Activated CD8-positive, alpha-beta memory T cell treated with anti-CD3 and anti-CD28 coated beads, Interleukin-2, amount 50 U/mL, for 1 hour (primary cell): Measurements from ENCODE around the gene CENPO.
"Not testable (repeated sequence)": the region's sequence is repeated elsewhere in the genome, so short reads cannot be mapped to it uniquely, and the experiment has no call there.

Experiments used
- DNase-seq: peaks from one replicate; pipeline ENCODE4 v3.0.0-alpha.2; 2020; ENCODE audit errors: extremely low read depth

CENPO gene

DNA sequence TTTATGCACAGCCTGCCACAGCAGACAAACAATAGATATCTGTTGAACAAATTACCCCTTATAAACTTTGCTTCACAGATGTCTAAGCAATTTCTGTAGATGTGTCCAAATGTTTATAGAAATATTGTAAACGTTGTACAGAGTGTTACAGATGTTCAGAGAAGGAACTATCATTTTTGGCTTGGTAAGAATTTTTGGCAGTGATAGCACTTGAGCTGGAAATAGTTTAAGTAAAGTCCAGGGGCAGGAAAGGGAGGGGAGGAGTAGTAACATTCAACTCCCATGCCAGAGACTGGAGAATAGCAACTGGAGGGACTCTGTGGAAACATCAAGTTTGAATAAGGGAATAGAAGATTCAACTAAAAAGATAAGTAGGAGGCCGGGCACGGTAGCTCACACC lies 4.4 kb upstream of the CENPO start:
- DNase-seq = no peak

DNA sequence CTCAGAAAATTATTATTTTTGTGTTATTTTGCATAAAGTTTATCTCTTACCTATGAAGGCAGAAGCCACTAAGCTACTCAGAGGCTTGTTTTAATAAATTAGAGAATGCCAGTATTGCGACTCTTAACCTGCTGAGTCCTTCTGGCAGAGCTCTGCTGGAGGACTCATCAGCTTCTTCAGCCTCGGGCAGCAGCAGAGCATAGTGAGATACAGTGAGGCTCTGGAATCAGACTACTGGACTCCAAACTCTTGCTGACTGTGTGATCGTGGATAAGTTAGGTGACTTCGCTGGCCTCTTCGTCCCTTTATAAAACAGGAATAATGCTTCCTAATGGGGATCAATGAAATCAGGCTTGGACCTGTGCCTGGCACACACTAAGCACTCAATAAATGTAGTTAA lies 1.8 kb upstream of the CENPO start:
- no peak for DNase-seq

DNA sequence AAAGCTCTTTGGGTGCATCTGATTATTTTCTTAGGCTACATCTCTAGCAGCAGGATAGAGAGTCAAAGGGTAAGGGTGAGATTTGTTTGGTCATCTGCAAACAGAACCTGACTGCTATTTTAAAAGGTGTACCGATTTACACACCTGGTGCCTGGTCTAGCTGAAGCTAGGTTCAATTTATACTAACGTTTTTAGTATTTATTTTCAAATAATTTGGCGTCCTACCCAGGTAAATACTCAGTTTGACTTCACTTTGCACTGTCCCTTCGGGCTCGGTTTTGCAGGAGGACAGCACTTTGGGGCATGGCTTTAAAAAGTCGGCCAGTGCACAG lies 717 bp upstream of the CENPO start:
- no peak for DNase-seq

DNA sequence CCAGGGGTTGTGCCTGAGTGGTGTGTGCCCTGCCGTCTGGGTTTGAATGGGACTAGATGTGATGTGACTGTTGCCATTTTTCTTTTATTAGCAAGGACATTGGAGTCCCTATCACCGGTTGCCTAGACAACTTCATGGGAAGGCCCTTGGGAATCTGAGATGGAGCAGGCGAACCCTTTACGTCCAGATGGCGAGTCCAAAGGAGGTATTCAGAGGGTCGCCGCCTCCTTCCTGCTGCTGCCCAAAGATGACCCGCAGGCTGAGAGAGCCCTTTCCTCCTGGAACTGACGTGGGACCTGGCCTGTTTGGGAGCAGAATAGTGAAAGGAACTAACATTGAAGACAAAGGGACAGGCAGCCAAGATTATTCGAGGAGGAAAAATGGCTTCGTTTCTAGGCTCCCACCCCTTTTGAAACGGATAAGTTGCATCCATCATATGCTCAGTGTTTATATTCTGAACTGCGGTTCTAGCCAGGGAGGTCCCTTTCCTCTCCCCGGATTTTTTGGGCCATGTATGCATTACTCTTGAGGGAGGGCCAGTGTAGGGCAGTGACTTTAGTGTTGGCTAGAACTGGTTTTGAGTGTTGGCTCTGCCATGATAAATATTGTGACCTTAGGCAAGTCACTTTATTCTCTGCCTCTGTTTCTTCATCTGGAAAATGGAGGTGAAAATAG lies 673 bp downstream of the CENPO start:
- no peak for DNase-seq

DNA sequence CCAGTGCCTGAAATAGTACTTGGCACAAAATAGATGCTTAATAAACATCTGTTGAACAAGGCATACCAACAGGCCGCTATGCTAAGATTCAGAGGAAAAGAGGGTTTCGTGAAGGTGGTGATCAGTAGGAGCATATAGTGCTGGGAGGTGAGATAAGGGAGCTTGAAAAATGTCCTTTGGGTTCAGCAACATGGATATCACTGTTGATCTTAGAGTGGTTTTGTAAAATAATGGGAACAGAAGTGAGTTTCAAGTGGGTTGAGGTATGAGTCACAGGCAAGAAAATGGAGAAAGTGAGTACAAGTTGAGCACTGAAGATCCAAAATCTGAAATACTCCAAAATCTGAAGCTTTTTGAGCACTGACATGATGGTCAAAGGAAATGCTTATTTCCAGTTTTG lies 4.4 kb downstream of the CENPO start:
- no peak for DNase-seq

DNA sequence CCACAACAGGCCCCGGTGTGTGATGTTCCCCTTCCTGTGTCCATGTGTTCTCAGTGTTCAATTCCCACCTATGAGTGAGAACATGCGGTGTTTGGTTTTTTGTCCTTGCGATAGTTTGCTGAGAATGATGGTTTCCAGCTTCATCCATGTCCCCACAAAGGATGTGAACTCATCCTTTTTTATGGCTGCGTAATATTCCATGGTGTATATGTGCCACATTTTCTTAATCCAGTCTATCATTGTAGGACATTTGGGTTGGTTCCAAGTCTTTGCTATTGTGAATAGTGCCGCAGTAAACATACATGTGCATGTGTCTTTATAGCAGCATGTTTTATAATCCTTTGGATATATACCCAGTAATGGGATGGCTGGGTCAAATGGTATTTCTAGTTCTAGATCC lies 7.3 kb downstream of the CENPO start:
- DNase-seq = not testable (repeated sequence)

DNA sequence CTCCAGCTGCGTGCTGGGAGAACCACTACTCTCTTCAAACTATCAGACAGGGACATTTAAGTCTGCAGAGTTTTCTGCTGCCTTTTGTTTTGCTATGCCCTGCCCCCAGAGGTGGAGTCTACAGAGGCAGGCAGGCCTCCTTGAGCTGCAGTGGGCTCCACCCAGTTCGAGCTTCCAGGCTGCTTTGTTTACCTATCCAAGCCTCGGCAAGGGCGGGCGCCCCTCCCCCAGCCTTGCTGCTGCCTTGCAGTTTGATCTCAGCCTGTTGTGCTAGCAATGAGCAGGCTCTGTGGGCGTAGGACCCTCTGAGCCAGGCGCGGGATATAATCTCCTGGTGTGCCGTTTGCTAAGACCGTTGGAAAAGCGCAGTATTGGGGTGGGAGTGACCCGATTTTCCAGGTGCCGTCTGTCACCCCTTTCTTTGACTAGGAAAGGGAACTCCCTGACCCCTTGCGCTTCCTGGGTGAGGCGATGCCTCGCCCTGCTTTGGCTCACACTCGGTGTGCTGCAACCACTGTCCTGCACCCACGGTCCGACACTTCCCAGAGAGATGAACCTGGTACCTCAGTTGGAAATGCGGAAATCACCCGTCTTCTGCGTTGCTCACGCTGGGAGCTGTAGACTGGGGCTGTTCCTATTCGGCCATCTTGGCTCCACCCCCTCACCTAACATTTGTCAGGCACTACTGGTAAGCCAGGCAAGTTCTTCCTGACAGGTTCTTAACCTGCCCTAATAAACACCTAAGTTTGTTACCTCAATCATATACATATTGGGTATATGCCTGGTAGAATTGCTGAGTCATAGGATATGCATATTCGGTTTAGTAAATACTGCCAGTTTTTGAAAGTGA lies 12.8 kb downstream of the CENPO start:
- not testable (repeated sequence) for DNase-seq

DNA sequence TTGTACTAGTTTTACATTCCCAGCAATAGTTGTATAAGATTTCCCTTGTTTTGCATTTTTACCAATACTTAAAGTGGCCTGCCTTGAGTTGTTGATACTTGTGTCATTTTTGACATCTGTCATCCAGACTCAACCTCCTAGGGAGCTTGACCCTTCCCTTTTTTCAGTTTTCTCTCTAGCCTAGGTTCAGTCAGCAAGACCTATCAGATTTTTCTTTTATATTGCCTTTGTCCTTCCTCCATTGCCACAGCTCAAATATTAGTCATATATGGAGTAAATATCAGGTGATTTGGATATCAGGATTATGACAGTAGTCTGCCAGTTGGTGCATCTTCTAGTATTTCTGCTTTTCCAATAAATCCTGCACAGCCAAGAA lies 13.4 kb downstream of the CENPO start:
- DNase-seq = no peak

DNA sequence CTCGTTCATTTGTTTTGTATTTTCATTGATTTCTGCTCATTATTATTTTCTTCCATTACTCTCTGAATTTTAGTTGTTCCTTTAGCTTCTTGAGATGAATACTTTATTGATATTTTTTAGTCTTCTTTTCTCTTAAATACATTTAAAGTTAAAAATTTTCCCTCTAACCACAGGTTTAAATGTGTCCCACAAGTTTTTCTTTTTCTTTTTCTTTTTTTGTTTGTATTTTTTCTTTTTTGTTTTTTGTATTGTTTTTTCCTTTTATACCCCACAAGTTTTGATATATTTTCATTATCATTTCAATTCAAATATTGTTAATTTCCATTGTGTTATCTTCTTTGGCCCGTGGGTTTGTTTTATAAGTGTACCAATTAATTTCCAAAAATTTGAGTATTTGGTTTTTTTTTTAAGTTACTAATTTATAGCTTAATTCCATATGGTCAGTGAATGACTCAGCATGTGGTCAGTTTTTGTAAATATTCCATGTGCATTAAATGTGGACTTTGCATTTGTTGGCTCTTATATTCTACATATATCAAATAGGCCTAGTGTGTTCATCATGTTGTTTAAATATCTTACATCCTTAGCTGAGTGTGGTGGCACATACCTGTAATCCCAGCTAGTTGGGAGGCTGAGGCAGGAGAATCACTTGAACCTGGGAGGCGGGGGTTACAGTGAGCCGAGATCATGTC lies 16.2 kb downstream of the CENPO start:
- DNase-seq = no peak

DNA sequence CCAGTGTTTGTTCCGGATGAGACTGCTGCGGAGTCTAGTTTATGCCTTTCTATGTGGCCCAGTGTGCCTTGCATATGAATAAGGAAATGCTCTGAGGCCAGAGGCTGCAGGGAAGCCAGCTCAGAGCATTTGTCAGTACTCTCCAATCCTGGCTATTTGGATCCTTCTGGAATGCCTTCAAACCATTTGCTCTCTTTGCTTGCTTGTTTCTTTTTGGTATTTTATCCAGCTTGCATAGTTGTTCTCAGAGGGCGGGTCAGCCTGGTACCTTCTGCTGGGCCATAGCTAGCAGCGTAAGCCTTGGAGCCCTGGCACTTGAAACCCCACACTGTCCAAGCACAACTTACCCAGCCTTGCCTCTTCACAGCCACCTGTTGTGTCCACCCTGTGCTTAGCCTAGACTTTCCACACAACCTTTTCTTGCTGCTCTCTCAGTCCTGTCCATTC lies 20.5 kb downstream of the CENPO start:
- DNase-seq = no peak

DNA sequence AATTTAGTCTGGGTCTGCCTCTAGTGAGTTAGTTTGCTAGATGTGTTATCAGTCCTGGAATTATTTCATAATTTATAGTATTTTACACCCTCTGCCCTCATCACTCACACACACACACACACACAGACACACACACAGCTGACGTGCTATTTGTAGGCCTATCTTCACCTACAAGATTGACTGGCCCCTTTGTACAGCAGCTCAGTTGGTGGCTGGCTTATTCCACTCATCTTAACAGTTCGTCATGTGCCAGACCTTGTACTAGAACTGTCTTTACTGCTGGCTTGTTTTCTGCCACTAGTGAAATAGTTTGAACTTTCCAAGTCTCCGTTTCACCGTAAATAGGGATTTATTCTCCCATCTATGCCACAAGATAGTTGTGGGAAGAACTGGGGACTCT lies 21.3 kb downstream of the CENPO start:
- DNase-seq = no peak

DNA sequence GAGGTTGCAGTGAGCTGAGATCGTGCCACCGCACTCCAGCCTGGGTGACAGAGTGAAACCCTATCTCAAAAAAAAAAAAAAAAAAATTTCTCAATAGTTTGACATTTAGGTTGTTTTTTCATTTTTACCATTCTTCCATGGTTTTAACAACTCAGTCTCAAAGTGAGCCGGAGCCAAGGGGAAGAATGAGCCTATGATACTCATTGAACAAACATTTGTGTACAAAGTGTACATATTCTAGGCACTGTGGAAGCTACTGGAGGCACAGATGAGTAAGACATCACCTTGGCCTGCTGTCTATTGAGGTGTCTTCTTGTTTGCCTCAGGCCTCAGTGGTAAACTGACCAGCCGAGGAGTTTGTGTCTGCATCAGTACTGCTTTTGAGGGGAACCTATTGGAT lies 21.9 kb downstream of the CENPO start:
- DNase-seq = no peak

DNA sequence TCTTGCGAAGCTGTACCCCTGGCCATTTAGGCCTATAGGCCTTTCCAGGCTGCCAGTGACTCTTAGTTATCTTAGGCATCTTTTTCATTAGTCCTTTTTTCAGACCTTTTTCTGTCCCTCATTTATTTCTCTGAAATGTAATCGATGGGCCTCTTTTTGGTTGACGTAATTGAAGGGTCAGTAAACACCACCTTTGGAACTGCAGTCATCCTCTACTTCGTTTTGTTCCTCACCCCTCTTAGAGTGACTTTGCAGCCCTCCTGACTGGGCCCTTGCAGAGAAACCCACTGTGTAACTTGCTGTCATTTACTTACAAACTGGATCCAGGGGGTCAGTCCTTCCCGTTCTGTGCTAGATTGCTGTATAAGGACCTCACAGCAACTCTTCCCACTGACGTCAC lies 23.2 kb downstream of the CENPO start:
- DNase-seq = no peak

DNA sequence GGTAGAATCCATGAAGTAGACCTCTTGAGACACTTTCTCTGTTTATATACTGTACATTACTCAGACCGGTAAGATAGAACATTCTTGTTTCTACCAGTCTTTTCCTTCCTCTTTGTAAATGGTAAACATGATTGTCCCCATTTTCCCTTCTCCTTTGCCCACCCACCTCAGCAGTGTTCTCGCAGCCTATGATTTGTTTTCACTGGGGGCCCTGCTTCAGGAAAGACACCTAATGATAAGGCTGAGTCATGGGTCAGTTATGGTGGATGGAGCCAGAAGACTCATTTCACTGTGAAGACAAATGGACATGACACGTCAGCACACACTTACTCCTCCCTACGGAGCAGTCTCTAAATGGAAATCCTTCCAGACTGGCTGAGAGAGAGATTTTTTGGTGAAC lies 23.7 kb downstream of the CENPO start:
- DNase-seq = no peak

DNA sequence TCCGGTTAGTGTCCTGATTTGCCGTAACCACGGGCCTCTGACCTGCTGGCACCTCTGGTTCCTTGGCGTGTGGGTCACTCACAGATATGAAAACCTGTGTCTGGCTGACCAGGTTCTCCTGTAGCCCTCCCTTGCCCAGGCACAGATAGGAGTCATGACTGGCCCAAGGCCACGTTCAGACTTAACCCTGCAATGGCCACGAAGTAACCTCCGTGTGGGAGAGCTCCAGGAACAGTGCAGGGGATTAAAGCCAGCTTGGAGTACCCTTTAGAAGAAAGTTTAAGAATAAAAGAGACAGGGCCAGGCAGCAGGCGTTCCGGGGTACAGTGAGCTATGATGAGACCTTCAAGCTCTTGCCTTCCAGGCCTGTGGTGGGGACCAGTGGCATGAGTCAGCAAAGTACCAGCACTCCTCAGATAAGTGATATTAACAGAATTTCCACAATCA lies 25.5 kb downstream of the CENPO start:
- DNase-seq = no peak

DNA sequence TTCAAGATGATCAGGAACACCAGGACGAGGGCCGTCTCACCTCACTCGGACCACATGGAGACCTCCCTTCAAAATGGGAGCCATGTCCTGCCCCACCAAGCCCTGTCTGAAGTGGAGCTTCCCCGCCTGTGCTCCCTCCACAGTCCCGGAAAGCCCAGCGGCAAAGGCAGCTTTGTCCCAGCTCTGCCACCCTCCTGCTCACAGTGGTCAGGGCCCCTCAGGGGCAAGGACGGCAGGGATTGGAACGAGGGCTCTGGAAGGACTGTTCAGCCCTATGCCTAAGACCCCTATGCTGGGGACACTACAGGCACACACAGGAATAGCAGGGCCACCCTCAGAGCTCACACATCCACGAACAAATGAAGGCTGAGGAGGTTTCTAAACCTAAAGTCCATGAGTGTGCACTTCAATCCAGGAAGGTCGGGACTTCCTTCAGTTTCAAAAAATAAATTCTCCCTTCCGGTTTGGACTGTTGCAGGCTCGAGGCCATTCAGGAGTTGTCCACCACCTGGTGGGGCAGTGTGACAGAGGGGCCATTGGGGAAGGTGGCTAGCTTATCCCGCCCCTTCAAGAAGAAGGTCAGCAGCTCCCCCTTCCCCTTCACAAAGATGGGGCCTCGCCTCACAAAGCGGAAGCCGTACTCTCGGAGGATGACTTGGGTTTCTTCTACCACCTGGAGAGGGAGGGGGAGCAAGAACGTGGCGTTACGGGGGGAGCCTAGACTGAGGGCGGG lies 26.4 kb downstream of the CENPO start:
- DNase-seq = no peak

DNA sequence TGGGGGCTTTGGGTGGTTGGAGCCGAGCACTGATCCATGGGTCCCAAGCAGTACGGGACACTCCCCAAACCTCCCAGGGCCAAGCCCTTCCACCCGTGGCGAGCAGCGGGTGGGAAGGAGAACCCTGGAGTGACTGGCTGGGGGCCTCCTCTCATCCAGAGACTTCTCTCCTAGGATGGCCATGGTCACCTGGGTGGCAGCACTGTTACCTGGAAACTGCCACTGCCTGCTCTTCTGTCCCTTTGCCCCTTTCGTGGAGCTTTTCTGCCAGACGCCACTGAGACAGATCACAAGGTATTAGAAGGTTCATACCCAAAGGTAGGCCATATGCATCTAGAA lies 26.9 kb downstream of the CENPO start:
- DNase-seq = no peak

DNA sequence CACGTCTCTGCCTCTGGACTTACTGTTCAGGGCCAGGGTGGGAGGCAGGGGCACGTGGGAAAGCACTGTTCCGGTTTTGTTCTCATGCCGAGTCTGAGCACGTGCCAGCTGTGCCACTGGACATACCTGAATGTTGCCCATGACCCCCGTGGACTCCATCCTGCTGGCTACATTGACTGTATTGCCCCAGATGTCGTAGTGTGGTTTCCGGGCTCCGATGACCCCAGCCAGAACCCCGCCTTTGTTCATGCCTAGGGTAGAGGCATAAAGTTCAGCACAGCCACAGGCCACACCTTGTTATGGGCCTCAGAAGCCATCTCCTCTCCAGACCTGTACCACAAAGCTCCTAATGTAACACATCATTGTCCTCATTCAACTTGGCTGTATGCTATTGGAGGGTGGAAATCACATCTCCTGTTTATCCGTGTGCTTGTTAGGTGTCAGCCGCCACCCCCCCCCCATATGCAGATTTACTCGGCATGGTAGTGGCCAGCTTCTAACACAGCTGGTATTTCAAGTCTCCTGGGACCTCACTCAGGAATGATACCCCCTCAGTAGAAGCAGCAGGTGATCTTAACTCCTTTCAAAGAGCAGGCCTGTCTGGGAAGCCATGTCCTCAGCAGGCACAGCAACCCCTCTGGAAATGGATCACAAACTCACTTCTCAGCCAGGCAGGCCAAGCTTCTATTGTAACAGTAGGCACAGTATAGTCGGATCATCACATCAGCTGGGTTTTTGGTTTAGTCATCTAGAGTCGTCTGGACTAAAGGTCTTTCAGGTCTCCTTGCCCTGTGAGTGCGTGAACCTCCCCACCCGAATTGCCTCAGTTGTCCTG lies 27.6 kb downstream of the CENPO start:
- no peak for DNase-seq

DNA sequence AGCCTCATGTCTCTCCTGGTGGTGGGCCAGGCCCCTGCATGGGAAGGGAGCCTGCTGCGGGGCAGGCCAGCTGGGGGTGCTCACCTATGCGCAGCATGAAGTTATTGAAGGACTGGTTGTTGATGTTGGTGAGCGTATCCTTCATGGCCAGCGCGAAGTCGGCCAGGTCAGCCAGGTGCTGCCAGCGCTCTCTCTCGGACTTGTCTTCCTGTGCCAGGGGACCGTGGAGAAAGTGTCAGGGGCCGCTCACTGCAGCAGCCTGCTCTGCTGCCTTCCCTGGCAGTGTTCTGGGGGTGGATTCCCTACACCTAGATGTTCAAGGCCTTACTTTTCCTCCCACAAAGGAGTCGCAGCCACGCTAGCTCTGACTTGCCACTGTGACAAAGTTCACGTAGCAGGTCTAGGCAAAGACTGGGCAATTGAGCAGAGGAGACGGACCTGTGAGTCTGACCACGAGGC lies 28.2 kb downstream of the CENPO start:
- no peak for DNase-seq

DNA sequence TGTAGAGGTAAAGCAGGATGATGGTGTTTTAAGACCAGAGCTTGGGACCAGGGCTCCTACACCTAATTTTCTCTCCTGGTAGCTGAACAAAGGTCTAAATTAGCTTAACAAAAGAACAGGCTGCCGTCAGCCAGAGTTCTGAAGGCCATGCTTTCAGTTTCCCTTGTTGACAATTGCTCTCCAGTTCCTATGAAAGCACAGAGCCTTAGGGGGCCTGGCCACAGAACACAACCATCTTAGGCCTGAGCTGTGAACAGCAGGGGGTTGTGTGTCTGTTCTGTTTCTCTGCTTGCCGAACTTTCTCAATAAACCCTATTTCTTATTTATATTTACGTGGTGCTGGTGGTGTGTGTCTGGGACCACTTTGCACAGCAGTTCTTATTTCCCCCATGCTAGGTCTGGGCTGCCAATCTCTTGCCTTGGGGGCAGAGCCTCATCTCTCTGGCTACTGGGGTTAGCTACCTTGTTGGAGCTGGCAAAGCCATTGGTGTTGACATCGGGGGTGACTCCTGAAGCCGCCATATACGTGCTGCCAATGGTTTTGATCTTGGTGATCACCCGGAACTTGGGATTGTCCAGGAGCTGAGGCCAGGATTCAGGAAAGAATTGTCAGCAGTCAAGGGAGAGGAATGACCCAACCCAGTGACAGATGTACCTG lies 29.0 kb downstream of the CENPO start:
- no peak for DNase-seq

DNA sequence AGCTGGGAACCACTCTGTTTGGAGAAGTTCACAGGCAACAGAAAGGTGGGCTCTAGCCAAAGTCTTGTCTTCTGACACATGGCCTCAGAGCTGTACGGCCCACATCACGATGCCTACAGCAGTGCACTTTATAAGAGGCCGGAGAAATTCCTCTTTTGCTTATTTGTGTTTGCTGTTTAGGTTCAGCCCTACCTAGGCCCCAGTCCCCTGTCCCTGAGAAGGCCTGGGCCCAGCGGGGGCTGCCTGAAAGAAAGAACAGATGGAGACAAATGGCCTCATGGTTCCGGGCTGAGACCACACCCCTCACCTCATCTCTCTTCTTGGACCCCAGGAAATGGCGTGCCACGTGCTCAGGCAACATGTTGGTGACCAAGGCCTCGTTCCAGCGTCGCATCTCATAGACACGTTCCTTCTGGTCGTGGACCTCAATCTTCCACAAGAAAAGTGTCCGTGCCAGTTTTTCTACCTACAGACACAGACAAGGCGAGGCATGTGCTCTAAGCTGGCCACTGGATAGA lies 30.9 kb downstream of the CENPO start:
- no peak for DNase-seq
